Measurements from ENCODE around the gene PRRT1. TPM values are rescaled to one million over a fixed set of nuclear protein-coding genes. Genes with fewer than 3 reads are reported as not detected.

PRRT1 gene
- total and polyA plus RNA-seq, 4 donors = 0.53 to 2.0 (median 0.97) TPM

DNA sequence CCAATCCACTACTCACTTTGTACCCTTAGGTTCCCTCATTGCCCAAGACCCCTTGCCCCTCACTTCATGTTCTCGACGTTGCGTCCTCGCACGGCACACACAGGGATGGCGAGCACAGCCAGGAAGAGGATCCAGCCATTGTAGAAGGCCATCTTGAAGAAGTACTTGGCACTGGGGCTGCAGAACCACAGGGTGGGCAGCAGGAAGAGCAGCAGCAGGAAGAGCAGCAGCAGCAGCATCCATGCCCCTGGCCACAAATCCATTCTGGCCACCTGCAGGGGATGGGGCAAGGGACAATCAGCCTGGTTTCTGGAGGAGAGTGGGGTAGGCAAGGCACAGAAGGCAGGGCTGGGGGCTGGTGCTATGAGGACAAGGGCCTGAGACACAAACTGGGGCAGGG lies 19.5 kb upstream of the PRRT1 start:
- H3K27me3 ChIP-seq (ENCODE audit: control insufficient read depth in 3 of 3, insufficient read depth in 3 of 3, low read length in 2 of 3) = no peaks in the 10 kb centered on the region
- DNase-seq = no peak
- TF ChIP-seq, protein P1, sequence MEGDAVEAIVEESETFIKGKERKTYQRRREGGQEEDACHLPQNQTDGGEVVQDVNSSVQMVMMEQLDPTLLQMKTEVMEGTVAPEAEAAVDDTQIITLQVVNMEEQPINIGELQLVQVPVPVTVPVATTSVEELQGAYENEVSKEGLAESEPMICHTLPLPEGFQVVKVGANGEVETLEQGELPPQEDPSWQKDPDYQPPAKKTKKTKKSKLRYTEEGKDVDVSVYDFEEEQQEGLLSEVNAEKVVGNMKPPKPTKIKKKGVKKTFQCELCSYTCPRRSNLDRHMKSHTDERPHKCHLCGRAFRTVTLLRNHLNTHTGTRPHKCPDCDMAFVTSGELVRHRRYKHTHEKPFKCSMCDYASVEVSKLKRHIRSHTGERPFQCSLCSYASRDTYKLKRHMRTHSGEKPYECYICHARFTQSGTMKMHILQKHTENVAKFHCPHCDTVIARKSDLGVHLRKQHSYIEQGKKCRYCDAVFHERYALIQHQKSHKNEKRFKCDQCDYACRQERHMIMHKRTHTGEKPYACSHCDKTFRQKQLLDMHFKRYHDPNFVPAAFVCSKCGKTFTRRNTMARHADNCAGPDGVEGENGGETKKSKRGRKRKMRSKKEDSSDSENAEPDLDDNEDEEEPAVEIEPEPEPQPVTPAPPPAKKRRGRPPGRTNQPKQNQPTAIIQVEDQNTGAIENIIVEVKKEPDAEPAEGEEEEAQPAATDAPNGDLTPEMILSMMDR (IDR thresholded peaks at IDR 0.05; ENCODE audit: control extremely low read depth, extremely low read depth) = no peak
- H3K9ac ChIP-seq (ENCODE audit: insufficient read depth in 1 of 2, low read length in 2 of 2) = no peak overlapping the region
- no peak for ATAC-seq (ENCODE audit: insufficient read depth, low FRiP score)
- H3K4me1 ChIP-seq (ENCODE audit: control insufficient read depth in 5 of 5, insufficient read depth in 5 of 5, low read length in 5 of 5) = peaks cover 0 to 24% (median 8%) of the 10 kb centered on the region in 5 donors
- peaks cover 3 to 32% (median 19%) of the 10 kb centered on the region in 4 donors for H3K36me3 ChIP-seq (ENCODE audit: control insufficient read depth in 4 of 4, insufficient read depth in 4 of 4, low read length in 4 of 4)
- H3K27ac ChIP-seq (ENCODE audit: low read depth in 1 of 2, low read length in 1 of 2) = no peak overlapping the region
- 96% methylated on average over 6 of the region's 6 CpGs for WGBS, 2 donors
- H3K9me3 ChIP-seq (ENCODE audit: control insufficient read depth in 4 of 4, insufficient read depth in 3 of 4, low read length in 3 of 4) = no peaks in the 10 kb centered on the region
- no peak overlapping the region for H3K4me3 ChIP-seq

DNA sequence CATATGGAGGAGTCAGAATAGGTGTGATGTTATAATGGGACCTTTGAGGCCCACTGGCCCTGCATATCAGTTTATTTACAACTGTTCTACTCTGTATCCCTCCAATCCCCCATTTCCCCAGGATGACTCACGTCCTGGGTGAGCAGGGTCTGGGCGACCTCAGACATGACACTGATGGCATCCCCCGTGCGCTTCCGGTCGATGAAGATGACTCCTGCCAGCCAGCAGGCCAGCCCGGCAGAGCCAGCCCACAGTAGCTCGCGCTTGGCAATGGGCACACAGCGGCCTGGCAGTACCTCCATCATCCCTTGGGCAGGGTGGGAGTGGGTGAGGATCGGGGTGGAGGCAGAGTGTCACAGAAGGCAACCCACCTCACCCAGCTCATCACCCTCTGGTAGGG lies 18.6 kb upstream of the PRRT1 start:
- H3K27me3 ChIP-seq (ENCODE audit: control insufficient read depth in 3 of 3, insufficient read depth in 3 of 3, low read length in 2 of 3) = no peaks in the 10 kb centered on the region
- DNase-seq = no peak
- ATAC-seq (ENCODE audit: insufficient read depth, low FRiP score) = no peak
- no peak overlapping the region for H3K9ac ChIP-seq (ENCODE audit: insufficient read depth in 1 of 2, low read length in 2 of 2)
- H3K4me1 ChIP-seq (ENCODE audit: control insufficient read depth in 5 of 5, insufficient read depth in 5 of 5, low read length in 5 of 5) = peaks cover 0 to 20% (median 8%) of the 10 kb centered on the region in 5 donors
- TF ChIP-seq, protein P1 (IDR thresholded peaks at IDR 0.05; ENCODE audit: control extremely low read depth, extremely low read depth) = no peak
- 95 to 96% methylated on average over 11 of the region's 11 CpGs for WGBS, 2 donors
- H3K36me3 ChIP-seq (ENCODE audit: control insufficient read depth in 4 of 4, insufficient read depth in 4 of 4, low read length in 4 of 4) = peaks cover 3 to 32% (median 21%) of the 10 kb centered on the region in 4 donors
- H3K9me3 ChIP-seq (ENCODE audit: control insufficient read depth in 4 of 4, insufficient read depth in 3 of 4, low read length in 3 of 4) = no peaks in the 10 kb centered on the region
- H3K4me3 ChIP-seq = no peak overlapping the region
- H3K27ac ChIP-seq (ENCODE audit: low read depth in 1 of 2, low read length in 1 of 2) = no peak overlapping the region

DNA sequence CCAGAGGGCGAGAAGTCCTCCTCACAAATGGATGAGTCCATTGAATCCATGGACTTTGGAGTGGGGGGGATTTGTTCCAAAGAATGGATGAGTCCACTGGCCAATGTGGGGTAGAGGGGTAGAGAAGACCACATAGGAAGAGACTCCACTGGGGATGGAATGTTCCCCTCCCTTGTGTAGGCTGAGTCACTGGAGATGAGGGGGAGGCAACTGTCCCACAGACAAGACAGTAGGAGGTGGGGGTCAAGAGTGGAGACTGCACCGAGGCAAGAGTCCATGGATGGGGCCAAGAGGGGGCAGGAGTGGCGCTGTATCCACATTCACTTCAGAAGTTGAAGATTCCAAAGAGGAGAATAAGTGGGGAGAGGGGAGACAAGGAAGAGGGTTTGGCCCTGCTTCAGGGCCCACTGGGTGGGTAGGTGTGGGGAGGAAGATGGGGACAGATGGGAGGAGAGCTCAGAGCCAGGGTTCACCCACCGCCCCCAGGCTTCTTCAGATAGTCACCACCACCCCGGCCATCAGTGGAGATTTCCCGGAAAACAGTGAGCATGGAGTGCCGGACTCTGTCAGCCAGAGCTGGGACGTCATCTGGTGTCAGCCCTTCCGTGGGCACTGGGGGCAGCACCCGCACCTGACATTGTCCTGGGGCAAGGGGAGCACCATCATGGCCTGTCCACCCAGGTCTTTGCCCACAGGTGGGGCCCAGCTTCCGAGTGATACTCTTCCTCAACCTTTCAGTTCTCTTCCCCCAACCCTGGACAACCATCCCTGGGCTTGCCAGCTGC lies 17.3 kb upstream of the PRRT1 start:
- Histone ChIP-seq H3K27me3 (ENCODE audit: control insufficient read depth in 3 of 3, insufficient read depth in 3 of 3, low read length in 2 of 3) (peaks cover 0 to 1% (median 0%) of the 10 kb centered on the region in 3 donors), H3K4me3 (no peak overlapping the region), H3K9ac (ENCODE audit: insufficient read depth in 1 of 2, low read length in 2 of 2) (no peak overlapping the region), H3K36me3 (ENCODE audit: control insufficient read depth in 4 of 4, insufficient read depth in 4 of 4, low read length in 4 of 4) (peaks cover 3 to 32% (median 21%) of the 10 kb centered on the region in 4 donors), H3K27ac (ENCODE audit: low read depth in 1 of 2, low read length in 1 of 2) (no peak overlapping the region), H3K4me1 (ENCODE audit: control insufficient read depth in 5 of 5, insufficient read depth in 5 of 5, low read length in 5 of 5) (peaks cover 0 to 7% (median 0%) of the 10 kb centered on the region in 5 donors), H3K9me3 (ENCODE audit: control insufficient read depth in 4 of 4, insufficient read depth in 3 of 4, low read length in 3 of 4) (no peaks in the 10 kb centered on the region)
- TF ChIP-seq, protein P1 (IDR thresholded peaks at IDR 0.05; ENCODE audit: control extremely low read depth, extremely low read depth) = no peak
- DNase-seq (no peak), ATAC-seq (ENCODE audit: insufficient read depth, low FRiP score) (no peak)
- 87 to 95% methylated on average over 11 of the region's 11 CpGs for WGBS, 2 donors

Data from lung (tissue), 12 donors.